RWPE2 (cell line): Measurements from ENCODE around the gene WDR86.

Source experiments
- ATAC-seq: fragments of 200-7000 bp; cut with Tn5 transposase; 3 replicates; pipeline ENCODE4 v1.9.1; 2021; ENCODE audit warnings: low read depth
- DNase-seq: peaks from one replicate; pipeline ENCODE4 v3.0.0-alpha.2; 2020; ENCODE audit warnings: low spot score
- H3K27ac ChIP-seq: fragments of 450-650 bp; 2 replicates; pipeline ENCODE4 v1.5.1; 2017; ENCODE audit warnings: mild to moderate bottlenecking; ENCODE audit not compliant: poor library complexity, severe bottlenecking
- H3K27me3 ChIP-seq: fragments of 250-450 bp; sonication (Bioruptor Pico); 2 replicates; pipeline ENCODE4 v1.5.1; 2021; ENCODE audit warnings: mild to moderate bottlenecking, moderate library complexity; ENCODE audit not compliant: insufficient read depth, poor library complexity, severe bottlenecking
- H3K36me3 ChIP-seq: fragments of 250-450 bp; sonication (Bioruptor Pico); 2 replicates; pipeline ENCODE4 v1.5.1; 2020; ENCODE audit warnings: low read depth, mild to moderate bottlenecking, moderate library complexity
- H3K4me1 ChIP-seq: fragments of 250-450 bp; sonication (Bioruptor Pico); 2 replicates; pipeline ENCODE4 v1.5.1; 2021; ENCODE audit warnings: mild to moderate bottlenecking, moderate library complexity; ENCODE audit not compliant: insufficient read depth, poor library complexity, severe bottlenecking
- H3K4me3 ChIP-seq: fragments of 250-450 bp; sonication (Bioruptor Pico); 2 replicates; pipeline ENCODE4 v1.5.1; 2021; ENCODE audit warnings: mild to moderate bottlenecking, moderate library complexity; ENCODE audit not compliant: severe bottlenecking
- H3K9me3 ChIP-seq: fragments of 250-450 bp; sonication (Bioruptor Pico); 2 replicates; pipeline ENCODE4 v1.5.1; 2021; ENCODE audit warnings: mild to moderate bottlenecking, moderate library complexity; ENCODE audit not compliant: severe bottlenecking
- TF ChIP-seq, protein P1 (sequence below): fragments of 450-650 bp; IDR thresholded peaks from one replicate; pipeline ENCODE4 v1.5.1; 2017; ENCODE audit warnings: mild to moderate bottlenecking, moderate library complexity; ENCODE audit not compliant: poor library complexity, severe bottlenecking

WDR86 gene

GRCh38 chr7:151378011-151378410 is 31.8 kb downstream of the WDR86 start:
- no peaks in the 10 kb centered on the region for H3K4me1 ChIP-seq
- no peak for ATAC-seq
- peaks cover 12% of the 10 kb centered on the region for H3K27me3 ChIP-seq
- H3K4me3 ChIP-seq = no peak overlapping the region
- TF ChIP-seq, protein P1, sequence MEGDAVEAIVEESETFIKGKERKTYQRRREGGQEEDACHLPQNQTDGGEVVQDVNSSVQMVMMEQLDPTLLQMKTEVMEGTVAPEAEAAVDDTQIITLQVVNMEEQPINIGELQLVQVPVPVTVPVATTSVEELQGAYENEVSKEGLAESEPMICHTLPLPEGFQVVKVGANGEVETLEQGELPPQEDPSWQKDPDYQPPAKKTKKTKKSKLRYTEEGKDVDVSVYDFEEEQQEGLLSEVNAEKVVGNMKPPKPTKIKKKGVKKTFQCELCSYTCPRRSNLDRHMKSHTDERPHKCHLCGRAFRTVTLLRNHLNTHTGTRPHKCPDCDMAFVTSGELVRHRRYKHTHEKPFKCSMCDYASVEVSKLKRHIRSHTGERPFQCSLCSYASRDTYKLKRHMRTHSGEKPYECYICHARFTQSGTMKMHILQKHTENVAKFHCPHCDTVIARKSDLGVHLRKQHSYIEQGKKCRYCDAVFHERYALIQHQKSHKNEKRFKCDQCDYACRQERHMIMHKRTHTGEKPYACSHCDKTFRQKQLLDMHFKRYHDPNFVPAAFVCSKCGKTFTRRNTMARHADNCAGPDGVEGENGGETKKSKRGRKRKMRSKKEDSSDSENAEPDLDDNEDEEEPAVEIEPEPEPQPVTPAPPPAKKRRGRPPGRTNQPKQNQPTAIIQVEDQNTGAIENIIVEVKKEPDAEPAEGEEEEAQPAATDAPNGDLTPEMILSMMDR = no peak
- no peak for DNase-seq
- H3K9me3 ChIP-seq = no peaks in the 10 kb centered on the region
- no peak overlapping the region for H3K27ac ChIP-seq
- H3K36me3 ChIP-seq = peaks cover 5% of the 10 kb centered on the region; the same call in 1 of the 2 replicates

GRCh38 chr7:151377406-151377805 is 32.4 kb downstream of the WDR86 start:
- Histone ChIP-seq H3K36me3 (peaks cover 5% of the 10 kb centered on the region; the same call in 1 of the 2 replicates), H3K4me1 (no peaks in the 10 kb centered on the region), H3K4me3 (no peak overlapping the region), H3K27me3 (peaks cover 10% of the 10 kb centered on the region), H3K9me3 (no peaks in the 10 kb centered on the region), H3K27ac (no peak overlapping the region)
- TF ChIP-seq, protein P1 = no peak
- no peak for ATAC-seq
- no peak for DNase-seq

- Histone ChIP-seq H3K4me3 (no peak overlapping the region), H3K4me1 (no peaks in the 10 kb centered on the region), H3K27ac (no peak overlapping the region), H3K9me3 (no peaks in the 10 kb centered on the region), H3K36me3 (peaks cover 5% of the 10 kb centered on the region; the same call in 1 of the 2 replicates), H3K27me3 (no peaks in the 10 kb centered on the region)
- TF ChIP-seq, protein P1 = no peak
- no peak for ATAC-seq
- DNase-seq = no peak
Measured at GRCh38 chr7:151376218-151376902, 33.5 kb downstream of the WDR86 start.

DNA sequence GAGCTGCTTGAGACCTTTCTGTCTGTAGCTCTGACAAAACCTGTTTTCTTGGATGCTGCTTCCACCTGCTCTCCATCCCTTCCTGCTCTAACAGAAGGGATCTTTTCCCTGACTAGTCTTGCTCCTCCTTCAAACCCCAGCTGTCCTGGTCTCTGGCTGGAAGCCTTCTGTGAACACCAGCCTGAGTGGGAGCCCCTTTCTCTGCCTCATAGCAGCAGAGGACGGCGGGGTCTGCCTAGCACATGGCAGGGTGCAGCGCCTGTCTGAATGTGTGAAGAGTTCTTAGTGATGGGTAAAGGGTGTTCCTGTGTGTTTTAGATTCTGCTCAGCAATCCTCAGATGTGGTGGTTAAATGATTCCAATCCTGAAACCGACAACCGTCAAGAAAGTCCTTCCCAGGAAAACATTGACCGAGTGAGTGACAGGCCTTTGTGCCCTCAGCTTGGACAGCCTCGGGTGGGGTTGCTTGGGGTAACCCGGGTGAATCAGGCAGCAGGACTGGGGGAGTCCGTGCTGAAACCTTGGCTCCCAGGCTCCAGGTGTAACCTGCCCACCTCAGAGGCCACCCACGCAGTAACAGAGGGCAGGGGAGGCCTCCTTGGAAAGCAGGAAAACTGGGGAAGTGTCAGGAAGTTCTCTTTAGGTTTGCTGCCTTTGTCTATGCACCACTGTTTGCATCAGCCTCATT is 34.2 kb downstream of the WDR86 start:
- ATAC-seq (no peak), DNase-seq (no peak)
- peaks cover 9% of the 10 kb centered on the region for H3K36me3 ChIP-seq

More for the DNA sequence above, 34.2 kb downstream of the WDR86 start:
- Histone ChIP-seq H3K4me1 (no peaks in the 10 kb centered on the region), H3K9me3 (no peaks in the 10 kb centered on the region), H3K27me3 (no peaks in the 10 kb centered on the region), H3K27ac (no peak overlapping the region), H3K4me3 (no peak overlapping the region)
- TF ChIP-seq, protein P1 = no peak
